ENCODE measurements around the gene RAB26.
A peak's percentile ranks its signal among the peaks of the same experiment; 100 is the strongest.

RAB26 gene

GRCh38 chr16:2143878-2144485 lies 4.4 kb upstream of the RAB26 start:
- no peak for DNase-seq (ENCODE audit: low read depth)

GRCh38 chr16:2145843-2146242 lies 2.6 kb upstream of the RAB26 start:
- no peak for DNase-seq (ENCODE audit: low read depth)

- DNase-seq (ENCODE audit: low read depth): no peak
Measured at GRCh38 chr16:2147378-2147777, 1.0 kb upstream of the RAB26 start.

- DNase-seq (ENCODE audit: low read depth): no peak
Measured at GRCh38 chr16:2148714-2149629, 547 bp downstream of the RAB26 start.

- no peak for DNase-seq (ENCODE audit: low read depth)
Measured at GRCh38 chr16:2149630-2150417, 1.4 kb downstream of the RAB26 start.

GRCh38 chr16:2150418-2151187 lies 2.2 kb downstream of the RAB26 start:
- DNase-seq (ENCODE audit: low read depth): no peak

- no peak for DNase-seq (ENCODE audit: low read depth)
Measured at GRCh38 chr16:2151188-2152091, 3.0 kb downstream of the RAB26 start.

GRCh38 chr16:2152695-2153506 lies 4.5 kb downstream of the RAB26 start:
- DNase-seq (ENCODE audit: low read depth): no peak

GRCh38 chr16:2154533-2155090 lies 6.2 kb downstream of the RAB26 start:
- DNase-seq (ENCODE audit: low read depth): no peak

GRCh38 chr16:2155091-2155950 lies 6.9 kb downstream of the RAB26 start, which contains the start of gene TRAF7:
TSS of gene TRAF7 (plus strand) at chr16:2155782. CDS start at chr16:2163921, 8,139 bp downstream.
- peak; percentile 96 for DNase-seq (ENCODE audit: low read depth)

GRCh38 chr16:2155977-2156848 lies 7.8 kb downstream of the RAB26 start:
- no peak for DNase-seq (ENCODE audit: low read depth)

- DNase-seq (ENCODE audit: low read depth): no peak
Measured at GRCh38 chr16:2156849-2157224, 8.4 kb downstream of the RAB26 start.

GRCh38 chr16:2157480-2158261 lies 9.2 kb downstream of the RAB26 start:
- no peak for DNase-seq (ENCODE audit: low read depth)

GRCh38 chr16:2158262-2158638 lies 9.8 kb downstream of the RAB26 start:
- DNase-seq (ENCODE audit: low read depth): no peak

- no peak for DNase-seq (ENCODE audit: low read depth)
Measured at GRCh38 chr16:2159175-2159838, 10.9 kb downstream of the RAB26 start.

GRCh38 chr16:2160915-2161551 lies 12.6 kb downstream of the RAB26 start:
- no peak for DNase-seq (ENCODE audit: low read depth)

Measured in activated T-helper 9 cell treated with anti-CD3 and anti-CD28 coated beads, Interleukin-2, amount 50 U/mL, for 16 hours (primary cell).